ENCODE measurements around the gene BCL6. TPM values are rescaled to one million over a fixed set of nuclear protein-coding genes. Genes with fewer than 3 reads are reported as not detected.

Gene BCL6
- total and polyA plus RNA-seq, 2 donors (not counting 1 experiment from before 2014, with no cell fraction given) = 21.2 to 48.2 TPM

DNA sequence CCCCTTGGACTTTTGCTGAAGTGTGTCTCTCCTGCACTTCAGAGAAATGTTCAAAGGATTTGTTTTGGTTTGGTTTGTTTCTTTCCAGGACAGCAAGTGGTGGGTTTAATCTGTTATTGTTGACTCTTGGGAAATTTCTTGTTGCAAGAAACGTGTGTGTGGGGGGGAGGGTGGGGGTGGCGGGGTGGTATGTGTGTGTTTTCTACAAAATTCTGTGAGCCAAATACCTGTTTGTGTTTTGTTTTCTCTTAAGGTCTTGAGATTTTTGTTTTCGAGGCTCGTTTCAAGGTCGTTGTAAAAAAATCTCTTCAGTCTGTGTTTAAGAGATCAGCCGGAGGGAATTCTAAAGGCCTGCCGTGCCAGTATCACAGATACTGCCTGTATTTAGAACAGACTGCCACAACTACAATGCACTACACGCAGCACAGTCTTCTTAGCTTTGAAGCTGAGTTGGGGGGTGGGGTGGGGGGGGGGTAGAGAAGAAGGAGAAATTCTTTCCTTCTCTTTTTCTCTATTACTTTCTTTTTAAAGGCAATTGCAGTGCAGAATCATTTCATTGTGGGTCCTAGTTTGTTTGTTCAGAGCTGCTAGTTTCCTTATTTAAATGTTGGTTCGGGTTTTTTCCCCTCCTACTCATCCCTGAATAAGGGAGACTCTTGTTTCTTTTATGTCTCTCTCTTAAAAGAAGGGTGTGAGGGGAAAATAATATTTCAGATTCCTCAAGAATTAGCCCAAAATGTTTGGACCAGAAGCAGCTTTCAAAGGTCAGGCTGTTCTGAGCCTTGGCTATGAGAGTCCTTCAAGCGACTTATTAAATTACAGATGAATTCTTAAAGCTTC is 1.4 kb upstream of the BCL6 start:
- Histone ChIP-seq H3K9ac (ENCODE audit: low read length) (no peak overlapping the region), H3K27ac (ENCODE audit: low read length in 2 of 2) (no peak overlapping the region), H3K79me2 (ENCODE audit: control insufficient read depth, insufficient read depth, low read length) (peaks cover 16% of the 10 kb centered on the region), H3K36me3 (replicated peaks in 1 of 2; ENCODE audit: control extremely low read depth in 1 of 2, control insufficient read depth in 1 of 2, extremely low read depth in 1 of 2, insufficient read depth in 2 of 2, low read length in 1 of 2) (no peaks in the 10 kb centered on the region), H4K20me1 (ENCODE audit: control insufficient read depth, insufficient read depth, low read length, poor library complexity, severe bottlenecking) (peaks cover 12% of the 10 kb centered on the region), H2AFZ (ENCODE audit: insufficient read depth, low read depth, low read length, poor library complexity, severe bottlenecking) (no peak overlapping the region), H3K4me2 (replicated peaks; ENCODE audit: low read depth, low read length, poor library complexity, severe bottlenecking) (peak overlapping the region; percentile 98), H3K4me3 (ENCODE audit: control extremely low read depth in 1 of 5, extremely low read depth in 1 of 5, insufficient read depth in 1 of 5, low read depth in 2 of 5, low read length in 4 of 5) (peak overlapping the region in 1 of 5 experiments; percentile 96), H3K9me3 (ENCODE audit: control extremely low read depth in 1 of 3, control insufficient read depth in 2 of 3, insufficient read depth in 1 of 3, low read length in 2 of 3) (no peaks in the 10 kb centered on the region), H3K4me1 (ENCODE audit: control insufficient read depth in 2 of 2, insufficient read depth in 2 of 2, low read length in 2 of 2) (peaks cover 41 to 54% of the 10 kb centered on the region in 2 donors), H3K27me3 (replicated peaks in 1 of 4; ENCODE audit: control extremely low read depth in 1 of 4, control insufficient read depth in 3 of 4, insufficient read depth in 4 of 4, low read length in 3 of 4) (no peaks in the 10 kb centered on the region)
- DNase-seq (peak; percentile 20), ATAC-seq (ENCODE audit: low read depth) (no peak)
- POLR2A ChIA-PET = interaction anchor here (0.6 to 1.5 kb wide), 6 partner anchors 228 to 1006 kb away, joined by 3 to 13 read pairs (median 4); no protein-coding TSS in a partner anchor
- Mint-ChIP-seq H3K4me1 (peaks cover 70% of the 10 kb centered on the region), H3K27ac (peak overlapping the region; percentile 96), H3K4me3 (peak overlapping the region; percentile 97), H3K27me3 (no peaks in the 10 kb centered on the region), H3K9me3 (ENCODE audit: insufficient read depth) (no peaks in the 10 kb centered on the region)
- CTCF ChIA-PET = interaction anchor here (0.6 to 9.2 kb wide), 43 partner anchors 8 to 1295 kb away, joined by 3 to 182 read pairs (median 4); partner anchors contain the start of gene LPP
- TF ChIP-seq EZH2 (IDR thresholded peaks at IDR 0.05; ENCODE audit: borderline replicate concordance, insufficient read depth, low read depth, low read length, poor library complexity, severe bottlenecking) = no peak
- TF ChIP-seq, protein P1, sequence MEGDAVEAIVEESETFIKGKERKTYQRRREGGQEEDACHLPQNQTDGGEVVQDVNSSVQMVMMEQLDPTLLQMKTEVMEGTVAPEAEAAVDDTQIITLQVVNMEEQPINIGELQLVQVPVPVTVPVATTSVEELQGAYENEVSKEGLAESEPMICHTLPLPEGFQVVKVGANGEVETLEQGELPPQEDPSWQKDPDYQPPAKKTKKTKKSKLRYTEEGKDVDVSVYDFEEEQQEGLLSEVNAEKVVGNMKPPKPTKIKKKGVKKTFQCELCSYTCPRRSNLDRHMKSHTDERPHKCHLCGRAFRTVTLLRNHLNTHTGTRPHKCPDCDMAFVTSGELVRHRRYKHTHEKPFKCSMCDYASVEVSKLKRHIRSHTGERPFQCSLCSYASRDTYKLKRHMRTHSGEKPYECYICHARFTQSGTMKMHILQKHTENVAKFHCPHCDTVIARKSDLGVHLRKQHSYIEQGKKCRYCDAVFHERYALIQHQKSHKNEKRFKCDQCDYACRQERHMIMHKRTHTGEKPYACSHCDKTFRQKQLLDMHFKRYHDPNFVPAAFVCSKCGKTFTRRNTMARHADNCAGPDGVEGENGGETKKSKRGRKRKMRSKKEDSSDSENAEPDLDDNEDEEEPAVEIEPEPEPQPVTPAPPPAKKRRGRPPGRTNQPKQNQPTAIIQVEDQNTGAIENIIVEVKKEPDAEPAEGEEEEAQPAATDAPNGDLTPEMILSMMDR (IDR thresholded peaks at IDR 0.05) = no peak
- WGBS (ENCODE audit: insufficient coverage) = 86% methylated on average over 3 of the region's 10 CpGs
- intact Hi-C loops (cut with micrococcal nuclease) = loop anchor here (5.0 to 10.0 kb wide), 2 partner anchors 361 to 438 kb away; no protein-coding TSS in a partner anchor
